Measurements from ENCODE around the gene PPIF.

The PPIF gene

GRCh38 chr10:79304479-79305087 lies 42.7 kb upstream of the PPIF start:
- TF ChIP-seq CTCF (IDR thresholded peaks at IDR 0.05; ENCODE audit: extremely low read depth, missing control alignments): no peak

DNA sequence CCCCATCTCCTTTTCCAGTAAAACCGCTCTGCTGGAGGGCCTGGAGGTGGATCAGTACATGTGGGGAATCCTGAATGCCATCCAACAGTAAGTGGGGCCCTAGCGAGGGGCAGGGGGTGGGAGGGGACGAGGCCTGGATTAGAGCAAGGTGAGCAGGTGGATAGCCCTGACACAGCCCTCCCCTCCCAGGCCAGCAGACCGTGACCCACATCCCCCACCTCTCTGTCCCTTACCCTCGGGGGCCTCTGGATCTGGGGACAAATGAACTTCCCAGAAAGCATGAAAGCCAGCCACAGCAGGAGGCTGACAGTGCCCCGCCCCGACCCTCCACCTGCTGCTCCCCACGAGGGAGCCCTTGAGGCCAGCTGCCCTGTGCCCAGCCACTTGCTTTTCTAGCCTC lies 41.8 kb upstream of the PPIF start:
- no peak for TF ChIP-seq CTCF (IDR thresholded peaks at IDR 0.05; ENCODE audit: extremely low read depth, missing control alignments)
- DNase-seq (ENCODE audit: low spot score): no peak

More at GRCh38 chr10:79304479-79305087, 42.7 kb upstream of the PPIF start:
- no peak for DNase-seq (ENCODE audit: low spot score)

- TF ChIP-seq CTCF (IDR thresholded peaks at IDR 0.05; ENCODE audit: extremely low read depth, missing control alignments): no peak
- no peak for DNase-seq (ENCODE audit: low spot score)
Observed at GRCh38 chr10:79305988-79306387, 41.3 kb upstream of the PPIF start.

DNA sequence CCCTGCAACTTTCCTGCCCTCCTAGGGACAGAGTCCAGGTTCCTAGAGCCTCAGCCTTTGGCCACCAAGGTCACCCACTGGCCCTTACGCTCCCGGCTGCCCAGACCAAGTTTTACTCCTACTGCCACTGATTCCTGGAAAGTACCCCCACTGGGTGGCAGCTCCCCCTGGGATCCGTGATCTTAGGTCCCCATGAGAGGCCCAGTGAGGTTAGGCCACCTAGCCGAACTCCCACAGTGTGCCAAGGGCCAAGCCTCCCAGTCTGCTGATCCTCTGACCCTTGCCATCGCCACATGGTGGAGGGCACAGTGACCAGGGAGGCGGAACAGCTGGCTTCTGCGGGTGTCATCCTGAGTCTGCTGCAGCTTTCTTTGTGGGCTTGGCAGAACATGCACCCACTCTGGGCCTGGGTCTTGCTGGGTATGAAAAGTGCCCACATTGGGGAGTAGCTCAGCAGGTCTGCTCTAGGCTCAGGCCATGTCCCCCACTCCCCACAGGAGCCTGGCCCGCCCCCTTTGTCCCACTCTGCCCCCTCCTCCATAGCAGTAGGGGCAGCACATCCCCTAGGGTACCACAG lies 40.5 kb upstream of the PPIF start:
- TF ChIP-seq CTCF (IDR thresholded peaks at IDR 0.05; ENCODE audit: extremely low read depth, missing control alignments): no peak
- no peak for DNase-seq (ENCODE audit: low spot score)

DNA sequence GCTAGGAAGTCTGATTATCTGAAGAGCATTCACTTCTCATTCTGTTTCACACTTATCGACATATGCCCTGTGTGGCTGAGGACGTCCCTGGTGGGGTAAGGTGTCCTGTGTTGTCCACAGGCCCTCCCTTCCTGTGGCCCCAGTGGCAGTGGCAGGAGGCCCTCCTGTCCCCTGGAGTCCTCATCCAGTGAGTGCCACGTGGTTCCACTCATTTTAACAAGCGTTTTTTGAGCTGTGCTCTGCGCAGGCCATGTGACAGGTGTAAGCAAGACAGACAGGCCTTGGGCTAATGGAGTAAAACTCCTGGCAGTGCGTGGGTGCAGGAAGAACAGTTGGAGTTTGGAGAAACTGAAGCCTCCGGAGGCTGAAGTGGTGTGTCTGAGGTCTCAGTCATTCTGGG lies 39.3 kb upstream of the PPIF start:
- DNase-seq (ENCODE audit: low spot score): no peak
- no peak for TF ChIP-seq CTCF (IDR thresholded peaks at IDR 0.05; ENCODE audit: extremely low read depth, missing control alignments)

- no peak for TF ChIP-seq CTCF (IDR thresholded peaks at IDR 0.05; ENCODE audit: extremely low read depth, missing control alignments)
Observed at GRCh38 chr10:79308969-79309665, 38.2 kb upstream of the PPIF start.

DNA sequence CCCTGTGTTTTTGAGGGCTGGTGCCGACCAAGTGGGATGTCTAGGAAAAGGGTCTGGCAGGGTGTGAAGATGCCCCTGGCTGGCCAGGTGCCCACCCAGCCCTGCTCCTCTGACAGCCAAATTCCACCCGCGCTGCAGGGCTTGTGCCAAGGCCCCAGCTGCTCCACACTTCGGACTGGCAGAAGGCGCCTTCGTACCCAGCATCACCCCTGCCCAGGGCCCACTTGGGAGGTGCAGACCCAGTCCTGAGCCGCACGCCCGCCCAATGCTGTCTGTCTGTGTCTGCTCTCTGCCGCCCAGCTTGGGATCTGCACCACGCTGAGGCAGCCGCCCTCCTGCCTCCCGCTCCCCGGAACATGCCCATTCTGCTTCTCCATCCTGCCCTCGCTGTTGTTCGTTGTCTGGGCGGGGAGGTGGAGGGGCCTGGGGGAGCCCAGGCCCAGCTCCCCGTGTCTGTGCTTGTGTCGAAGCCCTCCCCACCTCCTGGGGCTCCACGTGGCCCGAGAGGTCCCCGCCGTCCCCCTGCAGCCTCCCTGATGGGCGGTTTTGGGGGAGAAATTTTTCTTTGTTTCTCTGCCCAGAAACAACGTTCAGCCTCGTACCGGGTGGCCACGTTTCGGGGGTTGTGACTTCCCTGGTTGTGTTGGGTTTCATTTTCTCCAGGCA lies 36.9 kb upstream of the PPIF start:
- DNase-seq (ENCODE audit: low spot score): no peak
- no peak for TF ChIP-seq CTCF (IDR thresholded peaks at IDR 0.05; ENCODE audit: extremely low read depth, missing control alignments)

More at GRCh38 chr10:79308969-79309665, 38.2 kb upstream of the PPIF start:
- no peak for DNase-seq (ENCODE audit: low spot score)

All from GM20000 (cell line).